Subcutaneous adipose tissue (tissue), 4 donors: ENCODE results near the gene TPGS1. TPM values are rescaled to one million over a fixed set of nuclear protein-coding genes. Genes with fewer than 3 reads are reported as not detected.

Source experiments
- CTCF ChIP-seq: fragments of 450-650 bp; IDR thresholded peaks from one replicate; pipeline ENCODE4 v1.5.1; 2016; ENCODE audit warnings: low read depth, mild to moderate bottlenecking, control low read depth, antibody characterized with exemption, moderate library complexity
- total RNA-seq, 4 donors: library from RNA; depleted of rRNA; stranded (reverse); fragments of >200 nt; gene quantifications; one replicate each; pipeline ENCODE4 v1.1.0, GENCODE V29; 2016

TPGS1 gene
- total RNA-seq, 4 donors from 2014 or later, result 9.1 to 54.1 (median 41.5) TPM

- no peak for TF ChIP-seq CTCF
These were observed 27.9 kb downstream of the TPGS1 start for GRCh38 chr19:535017-535835.

- TF ChIP-seq CTCF, result no peak
These were observed 29.0 kb downstream of the TPGS1 start for GRCh38 chr19:536031-536880.

GRCh38 chr19:536881-537404 is 29.6 kb downstream of the TPGS1 start:
- no peak for TF ChIP-seq CTCF

GRCh38 chr19:538641-539428 is 31.5 kb downstream of the TPGS1 start:
- TF ChIP-seq CTCF, result no peak

GRCh38 chr19:539429-540030 is 32.2 kb downstream of the TPGS1 start:
- no peak for TF ChIP-seq CTCF

GRCh38 chr19:540867-541637 is 33.8 kb downstream of the TPGS1 start:
- TF ChIP-seq CTCF, result no peak
